HFFc6 (cell line): ENCODE data around the gene SLC35E1. TPM values are rescaled to one million over a fixed set of nuclear protein-coding genes. Genes with fewer than 3 reads are reported as not detected.

Experiments used
- DNase-seq: peaks from one replicate; pipeline ENCODE4 v3.0.0-alpha.2; 2018
- H3K27ac Mint-ChIP-seq: 2 replicates; pipeline ENCODE4 v1.8.0; 2020; ENCODE audit warnings: mild to moderate bottlenecking, mixed read lengths
- H3K27me3 Mint-ChIP-seq: 2 replicates; pipeline ENCODE4 v1.8.0; 2021; ENCODE audit warnings: mild to moderate bottlenecking, moderate library complexity, mixed read lengths; ENCODE audit not compliant: insufficient read depth
- H3K36me3 Mint-ChIP-seq: 2 replicates; pipeline ENCODE4 v1.8.0; 2021; ENCODE audit warnings: low read depth, mixed read lengths
- H3K4me1 Mint-ChIP-seq: 2 replicates; pipeline ENCODE4 v1.8.0; 2020; ENCODE audit warnings: low read depth, mixed read lengths
- H3K4me3 Mint-ChIP-seq: 2 replicates; pipeline ENCODE4 v1.8.0; 2020; ENCODE audit warnings: mild to moderate bottlenecking, moderate library complexity, mixed read lengths
- H3K9me3 Mint-ChIP-seq: 2 replicates; pipeline ENCODE4 v1.8.0; 2020; ENCODE audit warnings: mild to moderate bottlenecking, mixed read lengths
- CTCF ChIP-seq: fragments of 200-600 bp; sonication (generic); IDR thresholded peaks from 2 replicates; pipeline ENCODE4 v1.5.0; 2021; ENCODE audit warnings: antibody characterized with exemption, mild to moderate bottlenecking
- total RNA-seq, 6 experiments: library from RNA; stranded (reverse); fragmentation: NEBNext Ultra II Directional; extraction: Animal tissue kit (Norgen Biotek cat#: 25700); gene quantifications; 2 replicates in 1 of 6; 3 replicates in 5 of 6; pipeline ENCODE4 v1.2.3, GENCODE V29; 2021

The SLC35E1 gene
- total RNA-seq, 6 experiments from 2014 or later = 44.2 to 67.1 (median 55.4) TPM

GRCh38 chr19:16609511-16610200, 37.4 kb upstream of the SLC35E1 start:
- Mint-ChIP-seq H3K27me3 (no peaks in the 10 kb centered on the region; the same call in 1 of the 2 replicates), H3K4me3 (no peak overlapping the region), H3K4me1 (peaks cover 59% of the 10 kb centered on the region), H3K9me3 (no peaks in the 10 kb centered on the region), H3K36me3 (no peaks in the 10 kb centered on the region), H3K27ac (no peak overlapping the region)
- no peak for DNase-seq
- no peak for TF ChIP-seq CTCF

- Mint-ChIP-seq H3K27me3 (no peaks in the 10 kb centered on the region; the same call in 1 of the 2 replicates), H3K9me3 (no peaks in the 10 kb centered on the region), H3K36me3 (no peaks in the 10 kb centered on the region), H3K4me3 (no peak overlapping the region), H3K4me1 (peaks cover 54% of the 10 kb centered on the region), H3K27ac (peak overlapping the region; percentile 73)
- DNase-seq = peak; percentile 85
- TF ChIP-seq CTCF = no peak
Observed at GRCh38 chr19:16608290-16608739, 36.1 kb upstream of the SLC35E1 start.

GRCh38 chr19:16607819-16608218, 35.6 kb upstream of the SLC35E1 start:
- H3K27me3 Mint-ChIP-seq = no peaks in the 10 kb centered on the region; the same call in 1 of the 2 replicates
- no peak overlapping the region; the same call in 1 of the 2 replicates for H3K4me3 Mint-ChIP-seq
- TF ChIP-seq CTCF = no peak
- no peak for DNase-seq
- no peaks in the 10 kb centered on the region for H3K9me3 Mint-ChIP-seq
- no peaks in the 10 kb centered on the region for H3K36me3 Mint-ChIP-seq
- H3K27ac Mint-ChIP-seq = peak overlapping the region; percentile 73
- peaks cover 53% of the 10 kb centered on the region for H3K4me1 Mint-ChIP-seq

GRCh38 chr19:16605553-16605994, 33.4 kb upstream of the SLC35E1 start:
- H3K4me1 Mint-ChIP-seq = peaks cover 30% of the 10 kb centered on the region
- TF ChIP-seq CTCF = no peak
- no peaks in the 10 kb centered on the region for H3K27me3 Mint-ChIP-seq
- no peaks in the 10 kb centered on the region for H3K36me3 Mint-ChIP-seq
- H3K4me3 Mint-ChIP-seq = no peak overlapping the region
- no peak overlapping the region; the same call in 1 of the 2 replicates for H3K27ac Mint-ChIP-seq
- H3K9me3 Mint-ChIP-seq = no peaks in the 10 kb centered on the region
- no peak for DNase-seq

GRCh38 chr19:16605115-16605514, 32.9 kb upstream of the SLC35E1 start:
- no peak for TF ChIP-seq CTCF
- Mint-ChIP-seq H3K36me3 (no peaks in the 10 kb centered on the region), H3K9me3 (no peaks in the 10 kb centered on the region), H3K4me1 (peaks cover 29% of the 10 kb centered on the region), H3K27me3 (no peaks in the 10 kb centered on the region), H3K27ac (no peak overlapping the region), H3K4me3 (no peak overlapping the region)
- no peak for DNase-seq
